Loucy (cell line): ENCODE data around the gene CCDC69.

Experiments used
- CTCF ChIP-seq: fragments of 200-600 bp; sonication (generic); conservative IDR thresholded peaks from 2 replicates; pipeline ENCODE4 v1.5.1; 2014; ENCODE audit warnings: mild to moderate bottlenecking, antibody characterized with exemption, low read length
- EZH2phosphoT487 ChIP-seq: fragments of 200-600 bp; IDR thresholded peaks from 2 replicates; pipeline ENCODE4 v1.6.1; 2018; ENCODE audit warnings: antibody characterized with exemption, mild to moderate bottlenecking, moderate library complexity, borderline replicate concordance

- TF ChIP-seq CTCF (no peak), EZH2phosphoT487 (no peak)
These were observed 37.4 kb downstream of the CCDC69 start for GRCh38 chr5:151186538-151186937.
